ENCODE results near the gene ATP9B.

The ATP9B gene

GRCh38 chr18:79421275-79421857 is 352.2 kb downstream of the ATP9B start:
- H3K9ac ChIP-seq (ENCODE audit: low read length), result no peak overlapping the region
- peaks cover 3% of the 10 kb centered on the region for H3K4me1 ChIP-seq (ENCODE audit: control insufficient read depth, insufficient read depth, low read length)
- H3K27ac ChIP-seq (ENCODE audit: low read depth, low read length), result no peak overlapping the region
- H3K4me3 ChIP-seq (ENCODE audit: low read length), result no peak overlapping the region
- peaks cover 6% of the 10 kb centered on the region for H3K36me3 ChIP-seq (ENCODE audit: control insufficient read depth, insufficient read depth, low read length)
- H3K27me3 ChIP-seq (ENCODE audit: control insufficient read depth, insufficient read depth, low read length), result no peaks in the 10 kb centered on the region

DNA sequence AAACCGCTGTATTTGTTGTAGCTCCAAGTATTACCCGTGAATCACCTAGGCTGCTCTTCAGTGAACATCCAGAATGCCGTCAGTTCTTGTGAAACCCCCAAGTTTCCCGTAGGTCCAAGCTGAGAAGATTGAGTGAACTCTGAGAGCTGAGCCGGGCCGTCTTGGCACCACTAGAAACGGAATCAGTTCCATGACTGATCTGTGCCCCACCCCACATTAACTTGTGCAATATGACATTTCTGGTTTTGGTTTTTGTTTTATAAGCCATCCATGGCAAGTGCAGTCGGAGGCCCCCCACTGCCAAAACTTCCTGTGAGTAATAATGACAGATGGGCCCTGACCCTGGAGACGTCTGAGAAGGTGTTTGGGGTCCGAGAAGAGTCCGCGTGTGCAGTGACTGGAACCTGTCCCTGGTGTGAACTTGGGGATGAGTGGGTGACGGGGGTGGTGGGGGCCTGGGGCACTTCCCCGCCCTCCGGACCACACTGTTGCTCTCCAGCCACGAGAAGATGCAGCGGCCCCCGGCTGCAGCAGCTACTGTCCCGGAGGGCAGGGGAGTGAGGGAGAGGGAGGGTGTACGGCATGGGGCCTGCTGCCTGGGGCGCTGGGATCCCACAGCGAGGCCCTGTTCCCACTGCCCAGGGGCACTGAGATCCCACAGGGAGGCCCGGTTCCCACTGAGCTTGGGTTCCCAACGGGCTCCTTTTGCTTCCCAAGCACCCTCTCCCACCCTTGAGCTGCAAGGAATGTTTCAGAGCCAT is 353.0 kb downstream of the ATP9B start:
- Histone ChIP-seq H3K4me3 (ENCODE audit: low read length) (no peak overlapping the region), H3K27ac (ENCODE audit: low read depth, low read length) (no peak overlapping the region), H3K9ac (ENCODE audit: low read length) (no peak overlapping the region), H3K27me3 (ENCODE audit: control insufficient read depth, insufficient read depth, low read length) (no peaks in the 10 kb centered on the region), H3K4me1 (ENCODE audit: control insufficient read depth, insufficient read depth, low read length) (peaks cover 8% of the 10 kb centered on the region), H3K36me3 (ENCODE audit: control insufficient read depth, insufficient read depth, low read length) (peaks cover 6% of the 10 kb centered on the region)

DNA sequence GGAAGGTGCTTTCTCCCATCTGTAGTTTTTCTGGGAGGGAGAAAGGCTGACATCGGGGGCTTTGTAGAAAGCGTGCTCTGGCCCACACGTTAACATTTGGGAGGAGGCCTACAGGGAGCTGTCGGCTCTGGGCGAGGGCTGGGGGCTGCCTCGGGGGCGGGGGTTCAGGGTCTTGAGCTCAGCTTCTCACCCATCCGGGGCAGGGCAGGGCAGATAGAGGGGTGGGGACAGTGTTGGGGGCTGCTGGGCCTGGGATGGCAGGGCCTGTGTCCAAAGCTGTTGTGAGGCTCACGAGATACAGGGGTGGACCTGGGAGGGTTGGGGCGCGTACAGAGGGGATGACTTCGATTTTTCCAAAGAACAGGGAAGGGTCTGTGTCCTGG is 353.6 kb downstream of the ATP9B start:
- Histone ChIP-seq H3K27me3 (ENCODE audit: control insufficient read depth, insufficient read depth, low read length) (no peaks in the 10 kb centered on the region), H3K36me3 (ENCODE audit: control insufficient read depth, insufficient read depth, low read length) (peaks cover 6% of the 10 kb centered on the region), H3K4me1 (ENCODE audit: control insufficient read depth, insufficient read depth, low read length) (peaks cover 8% of the 10 kb centered on the region), H3K4me3 (ENCODE audit: low read length) (no peak overlapping the region), H3K9ac (ENCODE audit: low read length) (no peak overlapping the region), H3K27ac (ENCODE audit: low read depth, low read length) (no peak overlapping the region)

GRCh38 chr18:79423211-79424007 is 354.2 kb downstream of the ATP9B start:
- no peak overlapping the region for H3K27ac ChIP-seq (ENCODE audit: low read depth, low read length)
- no peaks in the 10 kb centered on the region for H3K27me3 ChIP-seq (ENCODE audit: control insufficient read depth, insufficient read depth, low read length)
- no peak overlapping the region for H3K9ac ChIP-seq (ENCODE audit: low read length)
- peaks cover 8% of the 10 kb centered on the region for H3K4me1 ChIP-seq (ENCODE audit: control insufficient read depth, insufficient read depth, low read length)
- no peak overlapping the region for H3K4me3 ChIP-seq (ENCODE audit: low read length)
- peaks cover 6% of the 10 kb centered on the region for H3K36me3 ChIP-seq (ENCODE audit: control insufficient read depth, insufficient read depth, low read length)

DNA sequence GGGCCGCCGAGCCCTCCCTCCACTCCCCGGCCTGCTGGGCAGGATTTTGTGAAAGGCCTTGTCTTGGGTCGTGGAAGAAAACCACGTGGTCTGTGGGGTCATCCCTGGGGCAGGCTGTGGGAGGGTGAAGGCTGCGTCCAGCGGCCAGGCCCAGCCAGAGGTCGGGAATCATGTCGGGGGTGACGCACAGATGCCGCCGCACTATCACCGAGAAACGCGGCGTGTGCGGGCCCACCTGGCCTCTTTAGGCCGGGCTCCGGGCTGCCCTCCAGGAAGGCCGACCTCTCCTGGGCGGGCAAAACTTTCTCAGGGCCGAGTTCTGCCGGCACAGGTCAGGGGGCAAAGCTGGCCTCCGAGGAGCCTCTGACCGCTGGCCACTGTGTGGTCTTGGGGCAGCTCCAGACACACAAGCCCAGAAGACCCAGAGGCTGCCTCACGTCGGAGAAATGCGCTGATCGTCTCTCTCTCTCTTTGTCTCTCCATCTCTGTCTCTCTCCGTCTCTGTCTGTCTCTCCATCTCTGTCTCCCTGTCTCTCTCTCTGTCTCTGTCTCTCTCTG is 354.9 kb downstream of the ATP9B start:
- peaks cover 6% of the 10 kb centered on the region for H3K36me3 ChIP-seq (ENCODE audit: control insufficient read depth, insufficient read depth, low read length)
- no peaks in the 10 kb centered on the region for H3K27me3 ChIP-seq (ENCODE audit: control insufficient read depth, insufficient read depth, low read length)

GRCh38 chr18:79424880-79425568 is 355.8 kb downstream of the ATP9B start:
- H3K9ac ChIP-seq (ENCODE audit: low read length), result no peak overlapping the region

More for the DNA sequence above, 354.9 kb downstream of the ATP9B start:
- H3K9ac ChIP-seq (ENCODE audit: low read length), result no peak overlapping the region
- no peak overlapping the region for H3K27ac ChIP-seq (ENCODE audit: low read depth, low read length)
- no peak overlapping the region for H3K4me3 ChIP-seq (ENCODE audit: low read length)
- peaks cover 8% of the 10 kb centered on the region for H3K4me1 ChIP-seq (ENCODE audit: control insufficient read depth, insufficient read depth, low read length)

DNA sequence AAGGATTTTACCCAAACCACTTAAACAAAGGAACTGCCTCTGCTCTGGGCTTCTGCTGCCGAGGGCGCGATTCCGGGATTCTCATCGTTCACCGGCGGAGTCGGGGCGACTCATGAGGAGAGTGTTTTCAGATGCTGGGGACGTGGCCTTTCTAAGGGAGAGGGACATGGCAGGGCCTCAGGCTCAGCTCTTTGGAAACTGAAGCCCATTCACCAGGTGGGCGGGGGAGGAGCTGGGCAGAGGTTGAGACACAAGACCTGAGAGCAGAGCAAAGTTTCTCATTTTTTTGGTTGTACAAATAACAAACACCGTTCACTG is 356.3 kb downstream of the ATP9B start:
- H3K9ac ChIP-seq (ENCODE audit: low read length), result no peak overlapping the region
- peaks cover 3% of the 10 kb centered on the region for H3K36me3 ChIP-seq (ENCODE audit: control insufficient read depth, insufficient read depth, low read length)
- peaks cover 8% of the 10 kb centered on the region for H3K4me1 ChIP-seq (ENCODE audit: control insufficient read depth, insufficient read depth, low read length)
- no peaks in the 10 kb centered on the region for H3K27me3 ChIP-seq (ENCODE audit: control insufficient read depth, insufficient read depth, low read length)
- H3K27ac ChIP-seq (ENCODE audit: low read depth, low read length), result no peak overlapping the region
- no peak overlapping the region for H3K4me3 ChIP-seq (ENCODE audit: low read length)

More at GRCh38 chr18:79424880-79425568, 355.8 kb downstream of the ATP9B start:
- no peaks in the 10 kb centered on the region for H3K27me3 ChIP-seq (ENCODE audit: control insufficient read depth, insufficient read depth, low read length)
- no peak overlapping the region for H3K27ac ChIP-seq (ENCODE audit: low read depth, low read length)
- H3K4me3 ChIP-seq (ENCODE audit: low read length), result no peak overlapping the region
- peaks cover 6% of the 10 kb centered on the region for H3K36me3 ChIP-seq (ENCODE audit: control insufficient read depth, insufficient read depth, low read length)
- H3K4me1 ChIP-seq (ENCODE audit: control insufficient read depth, insufficient read depth, low read length), result peaks cover 8% of the 10 kb centered on the region

GRCh38 chr18:79426376-79427300 is 357.4 kb downstream of the ATP9B start:
- no peaks in the 10 kb centered on the region for H3K27me3 ChIP-seq (ENCODE audit: control insufficient read depth, insufficient read depth, low read length)
- H3K4me1 ChIP-seq (ENCODE audit: control insufficient read depth, insufficient read depth, low read length), result peaks cover 8% of the 10 kb centered on the region
- H3K27ac ChIP-seq (ENCODE audit: low read depth, low read length), result no peak overlapping the region
- H3K36me3 ChIP-seq (ENCODE audit: control insufficient read depth, insufficient read depth, low read length), result no peaks in the 10 kb centered on the region
- H3K9ac ChIP-seq (ENCODE audit: low read length), result no peak overlapping the region
- H3K4me3 ChIP-seq (ENCODE audit: low read length), result no peak overlapping the region

DNA sequence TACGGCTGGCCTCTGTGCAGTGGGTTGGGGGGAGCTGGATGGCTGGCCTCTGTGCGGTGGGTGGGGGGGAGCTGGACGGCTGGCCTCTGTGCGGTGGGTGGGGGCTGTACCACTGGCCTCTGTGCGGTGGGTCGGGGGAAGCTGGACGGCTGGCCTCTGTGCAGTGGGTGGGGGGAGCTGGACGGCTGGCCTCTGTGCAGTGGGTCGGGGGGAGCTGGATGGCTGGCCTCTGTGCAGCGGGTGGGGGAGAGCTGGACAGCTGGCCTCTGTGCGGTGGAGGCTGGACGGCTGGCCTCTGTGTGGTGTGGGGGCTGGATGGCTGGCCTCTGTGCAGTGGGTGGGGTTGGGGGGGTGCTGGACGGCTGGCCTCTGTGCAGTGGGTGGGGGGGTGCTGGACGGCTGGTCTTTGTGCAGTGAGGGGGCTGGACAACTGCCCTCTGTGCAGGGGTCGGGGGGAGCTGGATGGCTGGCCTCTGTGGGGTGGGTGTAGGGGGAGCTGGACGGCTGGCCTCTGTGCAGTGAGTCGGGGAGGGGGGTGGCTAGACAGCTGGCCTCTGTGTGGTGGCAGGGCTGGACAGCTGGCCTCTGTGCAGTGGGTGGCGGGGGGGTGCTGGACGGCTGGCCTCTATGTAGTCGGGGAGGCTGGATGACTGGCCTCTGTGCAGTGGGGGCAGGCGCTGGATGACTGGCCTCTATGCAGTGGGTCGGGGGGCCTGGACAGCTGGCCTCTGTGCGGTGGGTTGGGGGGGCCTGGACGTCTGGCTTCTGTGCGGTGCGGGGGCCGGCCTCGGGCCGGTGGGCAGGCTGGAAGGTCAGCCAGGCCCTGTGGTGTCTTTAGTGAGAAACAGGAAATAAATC is 358.4 kb downstream of the ATP9B start:
- Histone ChIP-seq H3K4me3 (ENCODE audit: low read length) (no peak overlapping the region), H3K36me3 (ENCODE audit: control insufficient read depth, insufficient read depth, low read length) (no peaks in the 10 kb centered on the region), H3K9ac (ENCODE audit: low read length) (no peak overlapping the region), H3K27me3 (ENCODE audit: control insufficient read depth, insufficient read depth, low read length) (no peaks in the 10 kb centered on the region), H3K27ac (ENCODE audit: low read depth, low read length) (no peak overlapping the region), H3K4me1 (ENCODE audit: control insufficient read depth, insufficient read depth, low read length) (peaks cover 8% of the 10 kb centered on the region)

Measured in rectal smooth muscle tissue (tissue), 1 donor.